ENCODE data around the gene TOX2.

TOX2 gene

DNA sequence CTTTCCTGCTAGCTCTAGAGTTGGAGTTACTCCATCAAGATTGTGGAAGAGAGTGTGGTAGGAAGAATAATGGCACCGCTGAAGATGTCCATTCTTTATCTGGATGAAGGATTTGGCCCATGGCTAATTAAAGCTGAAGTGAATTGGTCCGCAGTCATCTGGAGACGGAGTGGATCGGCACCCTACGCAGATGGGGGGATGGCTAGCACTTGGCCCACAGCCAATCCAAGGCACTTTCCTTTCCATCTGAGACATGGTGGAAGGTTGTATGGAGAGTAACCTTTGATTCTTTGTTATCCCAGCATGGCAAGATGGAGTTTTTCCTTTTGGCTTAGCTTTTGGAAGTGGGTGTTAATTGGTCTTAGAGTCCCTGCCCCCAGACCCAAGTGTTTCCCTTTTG is 184.0 kb downstream of the TOX2 start:
- no peak overlapping the region for H3K4me2 ChIP-seq (ENCODE audit: low read length)
- H3K4me3 ChIP-seq (ENCODE audit: low read length) = no peak overlapping the region
- no peaks in the 10 kb centered on the region for H3K79me2 ChIP-seq (ENCODE audit: low read length)
- H3K4me1 ChIP-seq (ENCODE audit: low read length) = no peaks in the 10 kb centered on the region
- H4K20me1 ChIP-seq (ENCODE audit: insufficient read depth, low read length) = no peaks in the 10 kb centered on the region
- no peaks in the 10 kb centered on the region for H3K36me3 ChIP-seq (replicated peaks; ENCODE audit: low read depth, low read length)
- TF ChIP-seq, protein P1, sequence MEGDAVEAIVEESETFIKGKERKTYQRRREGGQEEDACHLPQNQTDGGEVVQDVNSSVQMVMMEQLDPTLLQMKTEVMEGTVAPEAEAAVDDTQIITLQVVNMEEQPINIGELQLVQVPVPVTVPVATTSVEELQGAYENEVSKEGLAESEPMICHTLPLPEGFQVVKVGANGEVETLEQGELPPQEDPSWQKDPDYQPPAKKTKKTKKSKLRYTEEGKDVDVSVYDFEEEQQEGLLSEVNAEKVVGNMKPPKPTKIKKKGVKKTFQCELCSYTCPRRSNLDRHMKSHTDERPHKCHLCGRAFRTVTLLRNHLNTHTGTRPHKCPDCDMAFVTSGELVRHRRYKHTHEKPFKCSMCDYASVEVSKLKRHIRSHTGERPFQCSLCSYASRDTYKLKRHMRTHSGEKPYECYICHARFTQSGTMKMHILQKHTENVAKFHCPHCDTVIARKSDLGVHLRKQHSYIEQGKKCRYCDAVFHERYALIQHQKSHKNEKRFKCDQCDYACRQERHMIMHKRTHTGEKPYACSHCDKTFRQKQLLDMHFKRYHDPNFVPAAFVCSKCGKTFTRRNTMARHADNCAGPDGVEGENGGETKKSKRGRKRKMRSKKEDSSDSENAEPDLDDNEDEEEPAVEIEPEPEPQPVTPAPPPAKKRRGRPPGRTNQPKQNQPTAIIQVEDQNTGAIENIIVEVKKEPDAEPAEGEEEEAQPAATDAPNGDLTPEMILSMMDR (IDR thresholded peaks at IDR 0.05; ENCODE audit: low read depth, low read length) = no peak
- no peak for TF ChIP-seq EZH2phosphoT487 (IDR thresholded peaks at IDR 0.05; ENCODE audit: low read depth)
- H3K27me3 ChIP-seq (ENCODE audit: low read depth, low read length) = peaks cover 36% of the 10 kb centered on the region
- H3K27ac ChIP-seq (ENCODE audit: low read length) = no peak overlapping the region
- no peak overlapping the region for H2AFZ ChIP-seq (ENCODE audit: low read depth, low read length)
- H3K9me3 ChIP-seq (ENCODE audit: insufficient read depth, low read length) = no peaks in the 10 kb centered on the region
- H3K9ac ChIP-seq (ENCODE audit: low read length) = no peak overlapping the region

GRCh38 chr20:44099832-44100231 is 185.2 kb downstream of the TOX2 start:
- no peak overlapping the region for H3K27ac ChIP-seq (ENCODE audit: low read length)
- H3K4me2 ChIP-seq (ENCODE audit: low read length) = no peak overlapping the region
- no peak overlapping the region for H3K4me3 ChIP-seq (ENCODE audit: low read length)

GRCh38 chr20:44102582-44102981 is 187.9 kb downstream of the TOX2 start:
- no peaks in the 10 kb centered on the region for H3K4me1 ChIP-seq (ENCODE audit: low read length)

More at GRCh38 chr20:44099832-44100231, 185.2 kb downstream of the TOX2 start:
- Histone ChIP-seq H3K27me3 (ENCODE audit: low read depth, low read length) (peaks cover 48% of the 10 kb centered on the region), H3K79me2 (ENCODE audit: low read length) (no peaks in the 10 kb centered on the region), H3K4me1 (ENCODE audit: low read length) (no peaks in the 10 kb centered on the region), H2AFZ (ENCODE audit: low read depth, low read length) (no peak overlapping the region), H3K36me3 (replicated peaks; ENCODE audit: low read depth, low read length) (no peaks in the 10 kb centered on the region), H3K9ac (ENCODE audit: low read length) (no peak overlapping the region), H4K20me1 (ENCODE audit: insufficient read depth, low read length) (no peaks in the 10 kb centered on the region), H3K9me3 (ENCODE audit: insufficient read depth, low read length) (no peaks in the 10 kb centered on the region)
- TF ChIP-seq, protein P1 (IDR thresholded peaks at IDR 0.05; ENCODE audit: low read depth, low read length) = no peak
- TF ChIP-seq EZH2phosphoT487 (IDR thresholded peaks at IDR 0.05; ENCODE audit: low read depth) = no peak

DNA sequence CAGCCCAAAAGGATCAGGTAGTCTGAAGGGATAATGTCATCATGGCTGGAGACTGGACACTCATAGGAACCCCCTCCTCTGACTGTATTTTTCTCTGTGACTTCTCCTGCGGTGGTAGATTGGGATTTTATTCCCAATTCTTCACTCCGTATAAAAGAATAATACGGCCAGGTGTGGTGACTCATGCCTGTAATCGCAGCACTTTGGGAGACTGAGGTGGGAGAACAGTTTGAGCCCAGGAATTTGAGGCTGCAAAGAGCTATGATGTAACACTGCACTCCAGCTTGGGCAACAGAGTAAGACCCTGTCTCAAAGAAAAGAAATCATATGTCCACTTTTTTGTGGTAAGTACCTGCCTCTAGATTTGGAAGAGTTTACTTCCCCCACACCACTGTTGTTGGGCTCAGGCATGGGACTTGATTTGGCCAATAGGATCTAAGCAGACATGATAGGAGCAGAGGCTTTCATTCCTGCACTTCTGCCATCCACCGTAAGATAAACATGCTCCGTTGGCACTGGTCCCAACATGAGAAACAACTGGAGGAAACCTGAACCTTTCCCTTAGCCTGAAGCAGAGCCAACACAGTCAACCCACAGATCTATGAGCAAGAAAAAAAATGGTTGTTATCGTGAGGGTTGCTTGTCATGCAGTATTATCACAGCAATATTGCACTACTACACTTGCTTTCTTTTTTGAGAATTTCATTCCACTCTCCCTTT is 190.3 kb downstream of the TOX2 start:
- no peaks in the 10 kb centered on the region for H3K4me1 ChIP-seq (ENCODE audit: low read length)
- H2AFZ ChIP-seq (ENCODE audit: low read depth, low read length) = no peak overlapping the region
- H3K79me2 ChIP-seq (ENCODE audit: low read length) = no peaks in the 10 kb centered on the region
- peaks cover 88% of the 10 kb centered on the region for H3K27me3 ChIP-seq (ENCODE audit: low read depth, low read length)
- H3K4me2 ChIP-seq (ENCODE audit: low read length) = no peak overlapping the region
- H3K4me3 ChIP-seq (ENCODE audit: low read length) = no peak overlapping the region
- no peak for TF ChIP-seq EZH2phosphoT487 (IDR thresholded peaks at IDR 0.05; ENCODE audit: low read depth)
- TF ChIP-seq, protein P1 (IDR thresholded peaks at IDR 0.05; ENCODE audit: low read depth, low read length) = no peak
- H3K27ac ChIP-seq (ENCODE audit: low read length) = no peak overlapping the region
- H3K9ac ChIP-seq (ENCODE audit: low read length) = no peak overlapping the region
- no peaks in the 10 kb centered on the region for H4K20me1 ChIP-seq (ENCODE audit: insufficient read depth, low read length)
- peaks cover 10% of the 10 kb centered on the region for H3K36me3 ChIP-seq (replicated peaks; ENCODE audit: low read depth, low read length)
- H3K9me3 ChIP-seq (ENCODE audit: insufficient read depth, low read length) = peaks cover 15% of the 10 kb centered on the region

More at GRCh38 chr20:44102582-44102981, 187.9 kb downstream of the TOX2 start:
- Histone ChIP-seq H3K27ac (ENCODE audit: low read length) (no peak overlapping the region), H3K4me2 (ENCODE audit: low read length) (no peak overlapping the region), H3K27me3 (ENCODE audit: low read depth, low read length) (peaks cover 75% of the 10 kb centered on the region), H2AFZ (ENCODE audit: low read depth, low read length) (no peak overlapping the region), H3K79me2 (ENCODE audit: low read length) (no peaks in the 10 kb centered on the region), H3K4me3 (ENCODE audit: low read length) (no peak overlapping the region), H3K9ac (ENCODE audit: low read length) (no peak overlapping the region), H4K20me1 (ENCODE audit: insufficient read depth, low read length) (no peaks in the 10 kb centered on the region), H3K9me3 (ENCODE audit: insufficient read depth, low read length) (peaks cover 6% of the 10 kb centered on the region; the same call in 1 of the 2 replicates), H3K36me3 (replicated peaks; ENCODE audit: low read depth, low read length) (peaks cover 2% of the 10 kb centered on the region)
- TF ChIP-seq EZH2phosphoT487 (IDR thresholded peaks at IDR 0.05; ENCODE audit: low read depth) = no peak
- TF ChIP-seq, protein P1 (IDR thresholded peaks at IDR 0.05; ENCODE audit: low read depth, low read length) = no peak
